Uterus (tissue), 2 donors: Measurements from ENCODE around the gene IGFALS.

Experiments used
- POLR2A ChIP-seq, 2 donors: fragments of 450-650 bp; IDR thresholded peaks; one replicate each; pipeline ENCODE4 v1.6.1; 2016; ENCODE audit warnings: antibody characterized with exemption in 2 of 2, mild to moderate bottlenecking in 1 of 2, moderate library complexity in 1 of 2
- TF ChIP-seq, protein P1 (sequence below), 4 experiments: fragments of 200-600 bp in 2 of 4; fragments of 450-650 bp in 2 of 4; sonication (generic) in 2 of 4; IDR thresholded peaks; one replicate each; pipeline ENCODE4 v1.5.1; 2016 to 2019; ENCODE audit warnings: antibody characterized with exemption in 4 of 4, mild to moderate bottlenecking in 2 of 4, moderate library complexity in 1 of 4

DNA sequence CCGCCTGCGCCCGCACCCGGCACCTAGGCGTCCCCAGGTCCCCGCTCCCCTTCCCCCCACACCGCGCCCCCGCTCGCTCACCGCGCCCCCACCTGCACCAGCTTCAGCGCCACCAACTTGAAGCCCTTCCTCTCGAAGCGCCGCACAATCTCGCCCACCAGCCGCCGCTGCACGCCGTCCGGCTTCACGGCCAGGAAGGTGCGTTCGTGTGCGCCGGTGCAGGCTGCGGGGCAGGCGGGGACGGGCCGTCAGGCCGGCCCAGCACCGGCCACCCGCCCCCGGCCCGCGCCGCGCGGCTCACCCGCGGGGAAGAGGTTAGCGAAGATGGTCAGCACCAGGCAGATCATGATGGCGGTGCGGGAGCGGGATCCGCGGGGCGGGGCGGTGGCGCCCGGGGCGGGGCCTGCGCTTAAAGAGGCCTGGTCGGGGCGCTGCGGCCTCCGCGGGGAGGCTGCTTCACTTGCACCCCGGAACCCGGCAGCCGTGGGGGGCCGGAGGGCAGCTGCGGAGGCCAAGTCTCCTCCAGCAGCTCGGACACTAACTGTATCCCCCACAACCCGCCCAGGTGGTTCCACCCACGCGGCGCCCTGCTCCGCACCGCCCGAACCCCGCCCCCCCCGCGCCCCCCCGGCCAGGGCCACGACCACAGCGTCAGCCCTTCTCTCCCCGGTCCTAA, 22.2 kb downstream of the IGFALS start, which contains the start of gene NME3:
- TF ChIP-seq, protein P1, sequence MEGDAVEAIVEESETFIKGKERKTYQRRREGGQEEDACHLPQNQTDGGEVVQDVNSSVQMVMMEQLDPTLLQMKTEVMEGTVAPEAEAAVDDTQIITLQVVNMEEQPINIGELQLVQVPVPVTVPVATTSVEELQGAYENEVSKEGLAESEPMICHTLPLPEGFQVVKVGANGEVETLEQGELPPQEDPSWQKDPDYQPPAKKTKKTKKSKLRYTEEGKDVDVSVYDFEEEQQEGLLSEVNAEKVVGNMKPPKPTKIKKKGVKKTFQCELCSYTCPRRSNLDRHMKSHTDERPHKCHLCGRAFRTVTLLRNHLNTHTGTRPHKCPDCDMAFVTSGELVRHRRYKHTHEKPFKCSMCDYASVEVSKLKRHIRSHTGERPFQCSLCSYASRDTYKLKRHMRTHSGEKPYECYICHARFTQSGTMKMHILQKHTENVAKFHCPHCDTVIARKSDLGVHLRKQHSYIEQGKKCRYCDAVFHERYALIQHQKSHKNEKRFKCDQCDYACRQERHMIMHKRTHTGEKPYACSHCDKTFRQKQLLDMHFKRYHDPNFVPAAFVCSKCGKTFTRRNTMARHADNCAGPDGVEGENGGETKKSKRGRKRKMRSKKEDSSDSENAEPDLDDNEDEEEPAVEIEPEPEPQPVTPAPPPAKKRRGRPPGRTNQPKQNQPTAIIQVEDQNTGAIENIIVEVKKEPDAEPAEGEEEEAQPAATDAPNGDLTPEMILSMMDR (IDR thresholded peaks at IDR 0.05), result no peak
- TF ChIP-seq POLR2A (IDR thresholded peaks at IDR 0.05), result no peak
